ENCODE results near the gene GLRX5.

GRCh38 chr14:95495538-95496025 is 39.3 kb upstream of the GLRX5 start:
- no peak for TF ChIP-seq CTCF (IDR thresholded peaks at IDR 0.05; ENCODE audit: insufficient read depth, low read length, poor library complexity, severe bottlenecking)
- TF ChIP-seq EZH2phosphoT487 (conservative IDR thresholded peaks at IDR 0.05; ENCODE audit: low read length), result no peak
